Testis (tissue), 3 donors: Measurements from ENCODE around the gene ZNRF3. TPM values are rescaled to one million over a fixed set of nuclear protein-coding genes. Genes with fewer than 3 reads are reported as not detected.
"Not testable (repeated sequence)": the region's sequence is repeated elsewhere in the genome, so short reads cannot be mapped to it uniquely, and the experiment has no call there.

Source experiments
- DNase-seq: peaks from one replicate; pipeline ENCODE4 v3.0.0-alpha.2; 2019
- H3K27ac ChIP-seq, 2 donors: fragments of 200-600 bp; sonication (generic); one replicate each; pipeline ENCODE4 v1.5.1; 2019
- H3K27me3 ChIP-seq: fragments of 200-600 bp; sonication (generic); one replicate; pipeline ENCODE4 v1.5.1; 2019
- H3K36me3 ChIP-seq: fragments of 200-600 bp; sonication (generic); one replicate; pipeline ENCODE4 v1.5.1; 2017; ENCODE audit warnings: low read depth; ENCODE audit errors: missing control alignments
- H3K4me1 ChIP-seq: fragments of 200-600 bp; sonication (generic); one replicate; pipeline ENCODE4 v1.5.1; 2019
- H3K4me3 ChIP-seq, 2 donors: fragments of 200-600 bp; sonication (generic); one replicate each; pipeline ENCODE4 v1.5.1; 2017 to 2019
- H3K9me3 ChIP-seq: fragments of 200-600 bp; sonication (generic); one replicate; pipeline ENCODE4 v1.5.1; 2017
- POLR2A ChIP-seq: fragments of 450-650 bp; IDR thresholded peaks from one replicate; pipeline ENCODE4 v1.6.1; 2017; ENCODE audit warnings: antibody characterized with exemption, mild to moderate bottlenecking, moderate library complexity
- WGBS, 2 donors: methylation state at CpG; one replicate each; pipeline ENCODE4 v1.1.5; 2018; 5-methylcytosine and 5-hydroxymethylcytosine counted together
- intact Hi-C: fragments of 100-400 bp; cut with DNase I; formaldehyde crosslinking; loops from one replicate; pipeline ENCODE4 v1.15.1; 2023; ENCODE audit warnings: low total_unique reads
- polyA plus RNA-seq: library from polyadenylated mRNA; stranded (reverse); fragments of 350-450 nt; fragmentation: Illumina TruSeq; extraction: RNeasy Lipid Tissue Mini Kit (QIAGEN cat#74804); gene quantifications from one replicate; pipeline ENCODE4 v1.2.3, GENCODE V29; 2014; ENCODE audit warnings: low read depth, low replicate concordance; ENCODE audit not compliant: insufficient read depth
- total RNA-seq, 2 donors: library from RNA; depleted of rRNA; stranded (reverse); fragments of >200 nt; gene quantifications; one replicate each; pipeline ENCODE4 v1.2.3, GENCODE V29; 2016
- TF ChIP-seq, protein P1 (sequence below), 3 experiments: fragments of 450-650 bp in 2 of 3; fragments of 200-600 bp in 1 of 3; sonication (generic) in 1 of 3; IDR thresholded peaks; one replicate each; pipeline ENCODE4 v1.5.1; 2016 to 2019; ENCODE audit warnings: antibody characterized with exemption in 3 of 3, mild to moderate bottlenecking in 2 of 3, moderate library complexity in 1 of 3

Gene ZNRF3
- total and polyA plus RNA-seq, 3 donors from 2014 or later, result 13.9 to 44.5 (median 32.2) TPM

DNA sequence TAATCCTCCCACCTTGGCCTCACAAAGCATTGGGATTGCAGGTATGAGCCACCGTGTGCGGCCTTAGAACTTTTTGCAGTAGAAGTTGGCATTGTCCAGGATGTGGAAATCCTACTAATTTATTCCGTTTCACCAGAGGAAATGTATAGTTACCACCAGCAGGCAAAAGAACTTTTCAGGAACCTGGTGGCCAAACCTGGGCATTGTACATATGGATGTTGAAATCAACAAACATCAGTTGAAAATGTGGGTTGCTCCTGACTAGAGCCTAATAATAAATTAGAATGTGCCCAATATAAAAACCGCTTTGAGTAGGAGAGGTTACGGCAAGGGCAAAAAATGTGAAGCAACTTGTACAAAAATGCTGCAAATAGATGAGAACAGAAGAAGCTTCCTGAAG is 42.3 kb upstream of the ZNRF3 start:
- no peaks in the 10 kb centered on the region for H3K9me3 ChIP-seq
- WGBS, 2 donors, result 89 to 92% methylated on average over 5 of the region's 5 CpGs
- intact Hi-C loops, result no loop called here
- no peak overlapping the region for H3K27ac ChIP-seq
- no peaks in the 10 kb centered on the region for H3K36me3 ChIP-seq
- H3K4me1 ChIP-seq, result no peaks in the 10 kb centered on the region
- H3K27me3 ChIP-seq, result no peaks in the 10 kb centered on the region
- TF ChIP-seq, protein P1, sequence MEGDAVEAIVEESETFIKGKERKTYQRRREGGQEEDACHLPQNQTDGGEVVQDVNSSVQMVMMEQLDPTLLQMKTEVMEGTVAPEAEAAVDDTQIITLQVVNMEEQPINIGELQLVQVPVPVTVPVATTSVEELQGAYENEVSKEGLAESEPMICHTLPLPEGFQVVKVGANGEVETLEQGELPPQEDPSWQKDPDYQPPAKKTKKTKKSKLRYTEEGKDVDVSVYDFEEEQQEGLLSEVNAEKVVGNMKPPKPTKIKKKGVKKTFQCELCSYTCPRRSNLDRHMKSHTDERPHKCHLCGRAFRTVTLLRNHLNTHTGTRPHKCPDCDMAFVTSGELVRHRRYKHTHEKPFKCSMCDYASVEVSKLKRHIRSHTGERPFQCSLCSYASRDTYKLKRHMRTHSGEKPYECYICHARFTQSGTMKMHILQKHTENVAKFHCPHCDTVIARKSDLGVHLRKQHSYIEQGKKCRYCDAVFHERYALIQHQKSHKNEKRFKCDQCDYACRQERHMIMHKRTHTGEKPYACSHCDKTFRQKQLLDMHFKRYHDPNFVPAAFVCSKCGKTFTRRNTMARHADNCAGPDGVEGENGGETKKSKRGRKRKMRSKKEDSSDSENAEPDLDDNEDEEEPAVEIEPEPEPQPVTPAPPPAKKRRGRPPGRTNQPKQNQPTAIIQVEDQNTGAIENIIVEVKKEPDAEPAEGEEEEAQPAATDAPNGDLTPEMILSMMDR (IDR thresholded peaks at IDR 0.05), result peak in 1 of 3 experiments; percentile 21
- TF ChIP-seq POLR2A, result no peak
- DNase-seq, result no peak
- no peak overlapping the region for H3K4me3 ChIP-seq

DNA sequence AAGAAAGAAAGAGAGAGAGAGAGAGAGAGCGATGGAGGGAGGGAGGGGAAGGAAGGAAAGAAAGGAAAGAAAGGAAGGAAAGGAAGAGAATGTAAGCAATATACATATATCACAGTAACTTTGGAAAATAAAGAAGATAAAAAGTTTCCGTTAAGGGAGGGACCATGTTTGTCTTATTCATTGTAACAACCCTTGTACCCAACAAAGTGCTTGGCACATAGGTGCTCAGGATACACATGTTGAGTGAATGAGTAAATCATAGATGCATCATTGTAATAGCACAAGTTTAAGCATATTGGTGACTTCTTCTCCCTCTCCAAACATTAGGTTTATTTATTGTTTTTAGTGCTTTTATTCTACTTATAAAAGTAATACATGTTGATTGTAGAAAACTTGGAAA is 39.7 kb upstream of the ZNRF3 start:
- no peak for TF ChIP-seq POLR2A
- TF ChIP-seq, protein P1 (IDR thresholded peaks at IDR 0.05), result no peak
- WGBS, 2 donors, result 82 to 83% methylated on average over 2 of the region's 2 CpGs
- Histone ChIP-seq H3K4me1 (no peaks in the 10 kb centered on the region), H3K4me3 (no peak overlapping the region), H3K27me3 (no peaks in the 10 kb centered on the region), H3K9me3 (no peaks in the 10 kb centered on the region), H3K27ac (no peak overlapping the region), H3K36me3 (no peaks in the 10 kb centered on the region)
- no peak for DNase-seq
- intact Hi-C loops, result no loop called here

DNA sequence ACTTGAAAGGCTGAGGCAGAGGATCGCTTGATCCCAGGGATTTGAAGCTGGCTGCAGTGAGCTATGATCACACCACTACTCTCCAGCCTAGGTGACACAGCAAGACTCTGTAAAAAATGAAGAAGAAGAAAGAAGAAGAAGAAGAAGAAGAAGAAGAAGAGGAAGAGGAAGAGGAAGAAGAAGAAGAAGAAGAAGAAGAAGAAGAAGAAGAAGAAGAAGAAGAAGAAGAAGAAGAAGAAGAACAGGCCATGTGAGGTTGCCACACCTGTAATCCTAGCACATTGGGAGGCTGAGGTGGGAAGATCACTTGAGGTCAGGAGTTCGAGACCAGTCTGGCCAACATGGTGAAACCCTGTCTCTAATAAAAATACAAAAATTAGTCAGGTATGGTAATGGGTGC is 39.1 kb upstream of the ZNRF3 start:
- intact Hi-C loops, H3K9me3 ChIP-seq, H3K27ac ChIP-seq, H3K36me3 ChIP-seq, H3K27me3 ChIP-seq, H3K4me1 ChIP-seq, DNase-seq, H3K4me3 ChIP-seq: not testable (repeated sequence)
- WGBS, 2 donors, result 91 to 97% methylated on average over 2 of the region's 2 CpGs

DNA sequence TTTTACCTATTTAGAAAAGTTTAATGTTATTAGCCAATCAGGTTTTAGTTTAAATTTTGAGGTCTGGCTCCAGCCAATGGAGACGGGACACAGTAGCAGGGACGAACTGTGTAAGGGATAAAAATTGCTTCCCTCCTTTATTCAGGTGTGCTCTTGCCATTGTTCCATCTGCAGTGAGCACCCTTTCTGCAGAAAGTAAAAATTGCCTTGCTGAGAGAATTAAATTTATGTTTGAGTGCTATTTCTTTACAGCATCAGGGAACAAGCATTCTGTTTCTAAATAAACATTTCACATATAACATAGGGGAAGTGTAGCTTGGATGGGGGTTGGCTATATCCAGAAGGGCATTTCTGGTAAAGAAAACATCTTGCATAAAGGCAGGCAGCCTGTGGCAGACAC is 36.4 kb upstream of the ZNRF3 start:
- Histone ChIP-seq H3K4me3 (no peak overlapping the region), H3K27ac (no peak overlapping the region), H3K27me3 (no peaks in the 10 kb centered on the region), H3K36me3 (no peaks in the 10 kb centered on the region), H3K4me1 (no peaks in the 10 kb centered on the region), H3K9me3 (no peaks in the 10 kb centered on the region)
- DNase-seq, result no peak
- intact Hi-C loops, result no loop called here
- WGBS, 2 donors, result 88 to 91% methylated on average over 2 of the region's 2 CpGs
- TF ChIP-seq, protein P1 (IDR thresholded peaks at IDR 0.05), result no peak
- TF ChIP-seq POLR2A, result no peak

DNA sequence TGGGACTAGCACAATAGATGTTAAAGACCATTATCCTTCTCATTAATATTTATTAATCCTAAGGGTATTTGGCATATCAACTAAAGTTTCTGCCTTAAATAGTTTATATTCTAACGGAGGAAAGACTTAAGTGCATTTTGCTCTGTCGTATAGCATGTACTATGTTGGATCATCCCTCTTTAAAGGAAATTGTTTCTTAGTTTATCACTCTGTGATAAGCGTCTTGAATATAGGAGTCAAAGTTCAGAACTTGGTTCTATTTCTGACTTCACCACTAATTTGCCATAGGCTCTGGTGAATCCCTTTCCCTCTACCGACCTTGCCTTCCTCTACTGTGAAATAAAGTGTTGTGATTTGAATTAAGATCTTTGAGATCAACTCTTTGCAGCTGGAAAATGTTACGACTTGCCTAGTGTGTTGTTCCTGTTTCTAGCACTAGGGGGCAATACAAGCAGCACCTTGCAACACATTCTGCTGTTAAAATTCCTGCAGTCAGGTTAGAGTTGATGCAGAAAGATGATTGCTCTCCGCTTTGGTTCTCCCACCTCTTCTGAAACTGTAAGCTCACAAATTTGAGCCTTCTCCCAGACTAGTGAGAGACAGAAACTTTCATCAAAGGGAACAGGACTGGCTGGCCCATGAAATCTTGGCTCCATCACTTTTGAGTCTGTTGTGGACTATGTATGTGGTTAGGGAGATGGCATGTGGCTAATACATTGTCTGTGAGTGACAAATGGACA is 27.8 kb upstream of the ZNRF3 start:
- 21 to 27% methylated on average over 6 of the region's 6 CpGs for WGBS, 2 donors

More for the DNA sequence above, 27.8 kb upstream of the ZNRF3 start:
- peak; percentile 62 for DNase-seq
- no peak for TF ChIP-seq POLR2A
- TF ChIP-seq, protein P1 (IDR thresholded peaks at IDR 0.05), result peak; percentile 93 to 97 (median 95)
- no peak overlapping the region for H3K4me3 ChIP-seq
- intact Hi-C loops, result loop anchor here (10.0 kb wide), 1 partner anchor 189 kb away; no protein-coding TSS in a partner anchor
- no peaks in the 10 kb centered on the region for H3K36me3 ChIP-seq
- no peaks in the 10 kb centered on the region for H3K27me3 ChIP-seq
- no peaks in the 10 kb centered on the region for H3K4me1 ChIP-seq
- H3K9me3 ChIP-seq, result no peaks in the 10 kb centered on the region
- no peak overlapping the region for H3K27ac ChIP-seq
